ENCODE measurements around the gene KRT15. TPM values are rescaled to one million over a fixed set of nuclear protein-coding genes. Genes with fewer than 3 reads are reported as not detected.

The KRT15 gene
- 83.0 and 86.8 TPM in 2 replicates for total RNA-seq (2022)
- percentile 92 among the genes with signal in this experiment for Bru-seq, nascent RNA
- BruChase-seq, experiment 1, labeled RNA remaining after a 6-hour chase, result percentile 89 among the genes with signal in this experiment
- percentile 80 among the genes with signal in this experiment for BruChase-seq, experiment 2, labeled RNA remaining after a 2-hour chase
- long read RNA-seq, partial matches to known transcripts, result 78 of 240 reads
- long read RNA-seq, other reads (novel, unspliced or antisense), result 162 of 240 reads

GRCh38 chr17:41518789-41519449 lies at the start of gene KRT15:
TSS of gene KRT15 (minus strand) at chr17:41518890. CDS start at chr17:41518827, 63 bp downstream.
- peaks cover 59% of the 10 kb centered on the region for H3K4me1 Mint-ChIP-seq (ENCODE audit: low read depth, unreplicated experiment)
- no peaks in the 10 kb centered on the region for H3K9me3 Mint-ChIP-seq (ENCODE audit: low read depth, unreplicated experiment)
- no TSS peak for BruUV-seq (replicated peaks)
- H3K36me3 Mint-ChIP-seq (ENCODE audit: insufficient read depth, unreplicated experiment), result peaks cover 96% of the 10 kb centered on the region
- H3K27me3 Mint-ChIP-seq (ENCODE audit: unreplicated experiment), result no peaks in the 10 kb centered on the region
- TF ChIP-seq CTCF (IDR thresholded peaks at IDR 0.05; ENCODE audit: unreplicated experiment), result no peak
- intact Hi-C loops (cut with micrococcal nuclease; ENCODE audit: unreplicated experiment), result no loop called here
- DNase-seq, result no peak
- CTCF ChIA-PET, result interaction anchor here (0.6 to 19.2 kb wide), 9 partner anchors 9 to 871 kb away, joined by 3 to 471 read pairs (median 5); no protein-coding TSS in a partner anchor
- peak within 1 kb of the TSS; percentile 5 for H3K4me3 Mint-ChIP-seq (ENCODE audit: low read depth, unreplicated experiment)
- H3K27ac Mint-ChIP-seq (ENCODE audit: unreplicated experiment), result peak within 1 kb of the TSS; percentile 99

GRCh38 chr17:41567317-41567716 lies 48.6 kb upstream of the KRT15 start:
- no peaks in the 10 kb centered on the region for H3K9me3 Mint-ChIP-seq (ENCODE audit: low read depth, unreplicated experiment)
- no peaks in the 10 kb centered on the region for H3K36me3 Mint-ChIP-seq (ENCODE audit: insufficient read depth, unreplicated experiment)
- H3K27ac Mint-ChIP-seq (ENCODE audit: unreplicated experiment), result no peak overlapping the region
- CTCF ChIA-PET, result interaction anchor here (0.5 to 1.3 kb wide), 2 partner anchors 9 to 245 kb away, joined by 3 read pairs; no protein-coding TSS in a partner anchor
- BruUV-seq (replicated peaks), result no TSS peak
- H3K27me3 Mint-ChIP-seq (ENCODE audit: unreplicated experiment), result peaks cover 82% of the 10 kb centered on the region
- DNase-seq, result no peak
- H3K4me3 Mint-ChIP-seq (ENCODE audit: low read depth, unreplicated experiment), result no peak overlapping the region
- intact Hi-C loops (cut with micrococcal nuclease; ENCODE audit: unreplicated experiment), result no loop called here
- no peaks in the 10 kb centered on the region for H3K4me1 Mint-ChIP-seq (ENCODE audit: low read depth, unreplicated experiment)
- no peak for TF ChIP-seq CTCF (IDR thresholded peaks at IDR 0.05; ENCODE audit: unreplicated experiment)

GRCh38 chr17:41565338-41565737 lies 46.6 kb upstream of the KRT15 start:
- no TSS peak for BruUV-seq (replicated peaks)
- Mint-ChIP-seq H3K4me3 (ENCODE audit: low read depth, unreplicated experiment) (no peak overlapping the region), H3K4me1 (ENCODE audit: low read depth, unreplicated experiment) (no peaks in the 10 kb centered on the region), H3K27me3 (ENCODE audit: unreplicated experiment) (peaks cover 68% of the 10 kb centered on the region), H3K36me3 (ENCODE audit: insufficient read depth, unreplicated experiment) (no peaks in the 10 kb centered on the region), H3K9me3 (ENCODE audit: low read depth, unreplicated experiment) (no peaks in the 10 kb centered on the region), H3K27ac (ENCODE audit: unreplicated experiment) (no peak overlapping the region)
- TF ChIP-seq CTCF (IDR thresholded peaks at IDR 0.05; ENCODE audit: unreplicated experiment), result no peak
- intact Hi-C loops (cut with micrococcal nuclease; ENCODE audit: unreplicated experiment), result no loop called here
- DNase-seq, result no peak
- CTCF ChIA-PET, result interaction anchor here (0.7 to 1.0 kb wide), 2 partner anchors 16 to 77 kb away, joined by 3 to 5 read pairs; no protein-coding TSS in a partner anchor

- no peak overlapping the region for H3K27ac Mint-ChIP-seq (ENCODE audit: unreplicated experiment)
- H3K27me3 Mint-ChIP-seq (ENCODE audit: unreplicated experiment), result peaks cover 51% of the 10 kb centered on the region
- no peaks in the 10 kb centered on the region for H3K4me1 Mint-ChIP-seq (ENCODE audit: low read depth, unreplicated experiment)
- intact Hi-C loops (cut with micrococcal nuclease; ENCODE audit: unreplicated experiment), result no loop called here
- CTCF ChIA-PET, result interaction anchor here (1.0 to 1.1 kb wide), 3 partner anchors 9 to 90 kb away, joined by 3 to 5 read pairs (median 4); no protein-coding TSS in a partner anchor
- no peaks in the 10 kb centered on the region for H3K36me3 Mint-ChIP-seq (ENCODE audit: insufficient read depth, unreplicated experiment)
- H3K4me3 Mint-ChIP-seq (ENCODE audit: low read depth, unreplicated experiment), result no peak overlapping the region
- BruUV-seq (replicated peaks), result no TSS peak
- TF ChIP-seq CTCF (IDR thresholded peaks at IDR 0.05; ENCODE audit: unreplicated experiment), result no peak
- no peaks in the 10 kb centered on the region for H3K9me3 Mint-ChIP-seq (ENCODE audit: low read depth, unreplicated experiment)
- no peak for DNase-seq
These were observed 45.0 kb upstream of the KRT15 start for GRCh38 chr17:41563607-41564170.
